Fibroblast of lung (primary cell): ENCODE results near the gene IL36A. TPM values are rescaled to one million over a fixed set of nuclear protein-coding genes. Genes with fewer than 3 reads are reported as not detected.

ENCODE experiments used
- DNase-seq, 2 donors: peaks; one replicate each; pipeline versions ENCODE4 v3.0.0 to v3.0.0-alpha.2; 2010; ENCODE audit warnings: low read depth in 2 of 2
- H2AFZ ChIP-seq: 2 replicates; pipeline ENCODE4 v1.5.1; 2012; ENCODE audit warnings: low read length, control low read depth, inconsistent platforms
- H3K27ac ChIP-seq: 2 replicates; pipeline ENCODE4 v1.5.1; 2011; ENCODE audit warnings: low read length, control low read depth; ENCODE audit not compliant: insufficient read depth
- H3K27me3 ChIP-seq: 2 replicates; pipeline ENCODE4 v1.5.1; 2011; ENCODE audit warnings: mild to moderate bottlenecking, low read length; ENCODE audit not compliant: control insufficient read depth, insufficient read depth
- H3K36me3 ChIP-seq: 2 replicates; pipeline ENCODE4 v1.5.1; 2011; ENCODE audit warnings: low read length; ENCODE audit not compliant: control insufficient read depth, insufficient read depth
- H3K4me1 ChIP-seq: 2 replicates; pipeline ENCODE4 v1.5.1; 2011; ENCODE audit warnings: low read length; ENCODE audit not compliant: control insufficient read depth, insufficient read depth; ENCODE audit errors: extremely low read depth
- H3K4me2 ChIP-seq: 2 replicates; pipeline ENCODE4 v1.5.1; 2011; ENCODE audit warnings: low read length, control low read depth; ENCODE audit not compliant: insufficient read depth; ENCODE audit errors: extremely low read depth
- H3K4me3 ChIP-seq, 4 experiments: fragments of 200-600 bp in 1 of 4; sonication (generic) in 1 of 4; replicated peaks in 1 of 4; 2 replicates each; pipeline ENCODE4 v1.5.1; 2011 to 2016; ENCODE audit warnings: low read length in 4 of 4, low read depth in 3 of 4, mild to moderate bottlenecking in 3 of 4, control low read depth in 2 of 4, inconsistent platforms in 1 of 4, mixed read lengths in 1 of 4; ENCODE audit not compliant: insufficient read depth in 1 of 4; ENCODE audit errors: control extremely low read depth in 1 of 4
- H3K79me2 ChIP-seq: 2 replicates; pipeline ENCODE4 v1.5.1; 2012; ENCODE audit warnings: mild to moderate bottlenecking, low read length, inconsistent platforms; ENCODE audit not compliant: control insufficient read depth, insufficient read depth
- H3K9ac ChIP-seq: 2 replicates; pipeline ENCODE4 v1.5.1; 2011; ENCODE audit warnings: mild to moderate bottlenecking, low read length, control low read depth; ENCODE audit not compliant: insufficient read depth
- H3K9me3 ChIP-seq: 2 replicates; pipeline ENCODE4 v1.5.1; 2012; ENCODE audit warnings: low read depth, low read length; ENCODE audit not compliant: control insufficient read depth, insufficient read depth
- H4K20me1 ChIP-seq: 2 replicates; pipeline ENCODE4 v1.5.1; 2011; ENCODE audit warnings: low read length; ENCODE audit not compliant: control insufficient read depth, insufficient read depth; ENCODE audit errors: extremely low read depth
- CTCF ChIP-seq, 2 donors: IDR thresholded peaks in 1 of 2; conservative IDR thresholded peaks in 1 of 2; 1 replicate in 1 of 2; 2 replicates in 1 of 2; pipeline ENCODE4 v1.5.1; 2011 to 2012; ENCODE audit warnings: low read length in 2 of 2, control low read depth in 1 of 2, inconsistent platforms in 1 of 2, low read depth in 1 of 2, mild to moderate bottlenecking in 1 of 2
- EZH2 ChIP-seq: IDR thresholded peaks from 2 replicates; pipeline ENCODE4 v1.5.1; 2012; ENCODE audit warnings: low read length, control low read depth, mild to moderate bottlenecking; ENCODE audit errors: missing control alignments
- polyA plus RNA-seq, 2 donors: library from polyadenylated mRNA; depleted of rRNA in 1 of 2; stranded (reverse) in 1 of 2; unstranded in 1 of 2; fragments of >200 nt; gene quantifications; 2 replicates each; pipeline ENCODE4 v1.2.1, GENCODE V29; 2011 to 2012; ENCODE audit warnings: missing spikeins in 1 of 2
- total RNA-seq: library from RNA; depleted of rRNA; stranded (reverse); fragments of >200 nt; gene quantifications from 2 replicates; pipeline ENCODE4 v1.2.1, GENCODE V29; 2014

IL36A gene
- total and polyA plus RNA-seq, 2 donors (not counting 1 experiment from before 2014, with no cell fraction given) = not detected

- H3K4me2 ChIP-seq = no peak overlapping the region
- no peak overlapping the region for H3K9ac ChIP-seq
- no peaks in the 10 kb centered on the region for H3K9me3 ChIP-seq
- H4K20me1 ChIP-seq = no peaks in the 10 kb centered on the region
- no peak overlapping the region for H2AFZ ChIP-seq
- no peaks in the 10 kb centered on the region for H3K36me3 ChIP-seq
- H3K27me3 ChIP-seq = peaks cover 8% of the 10 kb centered on the region
- no peak overlapping the region for H3K27ac ChIP-seq
- no peak for DNase-seq
- no peaks in the 10 kb centered on the region for H3K4me1 ChIP-seq
- no peaks in the 10 kb centered on the region for H3K79me2 ChIP-seq
- no peak overlapping the region for H3K4me3 ChIP-seq
- TF ChIP-seq CTCF (conservative IDR thresholded peaks at IDR 0.05 in 1 of 2, IDR thresholded peaks at IDR 0.05 in 1 of 2; ENCODE audit: low read depth in 1 of 2, low read length in 2 of 2) (no peak), EZH2 (no peak)
Measured at GRCh38 chr2:113018509-113018908, 13.2 kb downstream of the IL36A start.

- Histone ChIP-seq H3K9me3 (no peaks in the 10 kb centered on the region), H3K27me3 (peaks cover 15% of the 10 kb centered on the region), H3K27ac (no peak overlapping the region), H3K36me3 (no peaks in the 10 kb centered on the region), H3K79me2 (no peaks in the 10 kb centered on the region), H3K9ac (no peak overlapping the region), H2AFZ (no peak overlapping the region), H3K4me1 (no peaks in the 10 kb centered on the region), H3K4me3 (no peak overlapping the region), H4K20me1 (no peaks in the 10 kb centered on the region), H3K4me2 (no peak overlapping the region)
- no peak for TF ChIP-seq EZH2
- no peak for TF ChIP-seq CTCF (conservative IDR thresholded peaks at IDR 0.05 in 1 of 2, IDR thresholded peaks at IDR 0.05 in 1 of 2; ENCODE audit: low read depth in 1 of 2, low read length in 2 of 2)
- no peak for DNase-seq
Measured at GRCh38 chr2:113021312-113021711, 16.1 kb downstream of the IL36A start.

GRCh38 chr2:113024764-113025163 is 19.5 kb downstream of the IL36A start:
- Histone ChIP-seq H3K4me2 (no peak overlapping the region), H3K9me3 (no peaks in the 10 kb centered on the region), H4K20me1 (no peaks in the 10 kb centered on the region), H3K36me3 (no peaks in the 10 kb centered on the region), H3K4me1 (no peaks in the 10 kb centered on the region), H3K9ac (no peak overlapping the region), H3K4me3 (no peak overlapping the region), H2AFZ (no peak overlapping the region), H3K79me2 (no peaks in the 10 kb centered on the region), H3K27ac (no peak overlapping the region), H3K27me3 (peaks cover 13% of the 10 kb centered on the region)
- no peak for TF ChIP-seq EZH2
- no peak for TF ChIP-seq CTCF (conservative IDR thresholded peaks at IDR 0.05 in 1 of 2, IDR thresholded peaks at IDR 0.05 in 1 of 2; ENCODE audit: low read depth in 1 of 2, low read length in 2 of 2)
- DNase-seq = no peak
